Medulla oblongata (tissue), 1 donor: ENCODE measurements around the gene GPR137.
"Not testable (repeated sequence)": the region's sequence is repeated elsewhere in the genome, so short reads cannot be mapped to it uniquely, and the experiment has no call there.

Experiments
- DNase-seq: peaks from one replicate; pipeline ENCODE4 v3.0.0-alpha.2; 2015; ENCODE audit errors: extremely low spot score

The GPR137 gene

GRCh38 chr11:64318766-64319761 is 33.4 kb downstream of the GPR137 start:
- DNase-seq, result no peak

DNA sequence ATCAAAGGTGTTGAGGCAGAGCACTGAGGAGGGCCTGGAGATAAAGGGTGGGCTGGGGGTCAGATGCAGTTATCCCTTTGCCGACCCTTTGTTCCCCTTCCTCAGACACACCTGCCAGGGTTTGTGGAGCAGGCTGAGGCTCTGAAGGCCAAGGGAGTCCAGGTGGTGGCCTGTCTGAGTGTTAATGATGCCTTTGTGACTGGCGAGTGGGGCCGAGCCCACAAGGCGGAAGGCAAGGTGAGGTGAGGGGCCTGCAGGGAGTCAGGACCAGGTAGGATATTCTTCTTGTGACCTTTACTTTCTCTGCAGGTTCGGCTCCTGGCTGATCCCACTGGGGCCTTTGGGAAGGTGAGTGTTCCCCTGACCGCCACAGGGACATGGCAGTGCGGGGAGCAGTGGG is 34.9 kb downstream of the GPR137 start:
- no peak for DNase-seq

- no peak for DNase-seq
These were observed 35.4 kb downstream of the GPR137 start for GRCh38 chr11:64321026-64321425.

DNA sequence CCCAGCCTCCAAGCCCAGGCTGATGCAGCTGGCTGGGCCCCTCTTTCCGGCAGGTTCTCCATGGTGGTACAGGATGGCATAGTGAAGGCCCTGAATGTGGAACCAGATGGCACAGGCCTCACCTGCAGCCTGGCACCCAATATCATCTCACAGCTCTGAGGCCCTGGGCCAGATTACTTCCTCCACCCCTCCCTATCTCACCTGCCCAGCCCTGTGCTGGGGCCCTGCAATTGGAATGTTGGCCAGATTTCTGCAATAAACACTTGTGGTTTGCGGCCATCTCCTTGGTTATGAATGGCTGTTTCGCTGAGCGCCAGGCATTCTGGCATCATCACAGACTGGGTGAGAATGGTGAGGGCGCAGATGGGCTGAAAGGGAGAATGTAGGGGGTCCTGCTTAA is 35.9 kb downstream of the GPR137 start:
- no peak for DNase-seq

DNA sequence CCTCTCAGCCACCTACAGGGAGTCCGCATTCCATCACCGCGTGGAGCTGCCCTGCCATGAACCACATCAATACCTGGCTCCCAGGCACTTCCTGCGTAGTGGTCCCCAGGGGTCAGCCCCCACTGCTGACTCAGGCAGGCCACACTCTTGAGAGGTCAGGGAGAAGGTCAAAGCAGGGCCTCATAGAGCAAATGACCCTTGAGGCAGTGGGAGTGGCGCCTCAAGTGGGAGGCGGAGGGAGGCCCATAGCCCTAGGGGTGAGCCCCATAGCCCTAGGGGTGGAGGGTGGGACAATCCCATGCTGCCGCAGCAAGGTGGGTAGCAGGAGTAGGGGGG is 37.2 kb downstream of the GPR137 start:
- no peak for DNase-seq

DNA sequence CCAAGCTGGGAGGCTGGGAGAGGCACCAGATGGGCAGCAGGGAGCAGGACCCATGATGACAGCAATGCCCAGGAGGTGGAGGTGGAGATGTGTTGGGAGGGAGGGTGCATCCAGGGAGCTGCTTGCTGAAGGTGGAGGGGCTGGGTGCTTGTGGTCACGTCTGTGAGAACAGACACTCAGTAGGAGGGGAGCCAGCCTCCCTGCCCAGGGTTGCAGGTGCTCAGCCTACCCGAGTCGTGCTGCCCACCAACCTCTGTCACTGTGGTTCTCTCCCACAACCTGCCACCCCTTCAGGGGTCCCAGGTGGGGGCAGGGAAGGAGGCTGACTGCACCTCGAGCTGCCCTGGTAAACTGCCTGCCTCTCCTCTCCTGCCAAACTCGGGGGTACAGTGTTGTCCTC is 37.7 kb downstream of the GPR137 start:
- no peak for DNase-seq

DNA sequence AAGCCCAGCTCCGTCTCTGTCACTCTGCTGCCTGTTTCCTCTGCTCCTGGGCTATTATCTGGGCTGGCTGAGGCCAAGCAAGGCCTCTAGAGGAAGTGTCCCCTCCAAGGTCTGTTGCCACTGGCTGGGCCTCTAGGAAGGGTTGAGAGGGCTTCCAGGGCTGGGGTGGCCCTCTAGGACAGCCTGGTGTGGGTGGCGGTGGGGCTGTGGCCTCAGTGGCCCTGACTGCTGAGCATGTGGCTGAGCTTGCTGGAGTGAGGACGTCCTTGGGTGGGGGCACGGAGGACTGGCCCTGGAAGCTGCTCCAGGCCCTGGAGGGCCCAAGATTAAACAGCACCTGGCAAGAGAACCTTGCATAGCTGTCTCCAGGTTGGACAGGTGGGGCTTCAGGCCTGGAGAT is 38.3 kb downstream of the GPR137 start:
- DNase-seq, result not testable (repeated sequence)

GRCh38 chr11:64324692-64325469 is 39.2 kb downstream of the GPR137 start:
- no peak for DNase-seq

DNA sequence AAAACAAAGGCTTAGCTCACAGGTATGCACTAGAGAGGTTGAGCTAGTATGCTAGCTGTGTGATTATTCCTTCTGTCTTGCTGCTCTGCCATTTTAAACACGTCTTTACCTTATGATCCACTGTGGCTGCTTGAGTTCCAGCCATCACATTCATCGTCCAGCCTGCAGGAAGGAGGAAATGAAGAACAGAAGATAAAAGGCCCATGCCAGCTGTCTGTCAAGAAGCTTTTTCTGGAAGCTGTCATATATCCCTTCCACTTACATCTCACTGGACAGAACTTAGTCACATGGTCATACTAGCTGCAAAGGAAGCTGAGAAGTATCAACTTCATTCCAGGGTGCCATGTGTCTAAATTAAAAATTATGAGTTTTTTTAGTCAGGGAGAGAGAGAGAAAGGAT is 41.7 kb downstream of the GPR137 start:
- no peak for DNase-seq

DNA sequence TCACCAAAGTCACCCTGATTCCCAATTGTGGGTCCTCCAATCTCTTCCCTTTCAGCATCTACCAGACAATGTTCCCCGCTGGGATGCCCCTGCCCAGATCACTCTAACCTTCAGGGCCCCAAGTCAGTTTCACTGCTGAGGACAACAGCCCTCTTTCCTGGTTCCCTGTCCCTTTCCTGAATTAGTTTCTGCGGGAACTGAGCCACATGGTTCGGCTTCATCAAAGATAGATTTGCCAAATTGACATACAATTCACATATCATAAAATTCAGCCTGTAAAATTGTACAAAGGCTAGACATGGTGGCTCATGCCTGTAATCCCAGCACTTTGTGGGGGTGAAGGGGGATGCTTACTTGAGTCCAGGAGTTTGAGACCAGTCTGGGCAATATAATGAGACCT is 42.3 kb downstream of the GPR137 start:
- DNase-seq, result no peak

DNA sequence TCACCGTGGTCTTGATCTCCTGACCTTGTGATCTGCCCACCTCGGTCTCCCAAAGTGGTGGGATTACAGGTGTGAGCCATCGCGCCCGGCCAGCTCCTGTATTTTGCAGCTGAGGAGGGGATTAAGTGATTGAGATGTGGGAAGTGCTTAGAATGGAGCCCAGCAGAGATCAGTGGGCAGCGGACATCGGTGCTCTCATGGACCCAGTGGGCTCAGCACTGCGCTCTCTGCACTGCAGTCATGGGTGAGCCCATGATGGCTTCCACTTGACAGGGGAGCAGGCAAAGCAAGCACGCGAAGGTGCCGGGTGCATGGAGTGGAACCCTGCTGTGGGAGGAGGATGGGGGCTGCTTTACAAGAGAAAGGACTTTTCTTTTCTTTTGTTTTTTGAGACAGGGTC is 45.2 kb downstream of the GPR137 start:
- DNase-seq, result no peak

- peak; percentile 56 for DNase-seq
These were observed 46.1 kb downstream of the GPR137 start for GRCh38 chr11:64331569-64332371.

DNA sequence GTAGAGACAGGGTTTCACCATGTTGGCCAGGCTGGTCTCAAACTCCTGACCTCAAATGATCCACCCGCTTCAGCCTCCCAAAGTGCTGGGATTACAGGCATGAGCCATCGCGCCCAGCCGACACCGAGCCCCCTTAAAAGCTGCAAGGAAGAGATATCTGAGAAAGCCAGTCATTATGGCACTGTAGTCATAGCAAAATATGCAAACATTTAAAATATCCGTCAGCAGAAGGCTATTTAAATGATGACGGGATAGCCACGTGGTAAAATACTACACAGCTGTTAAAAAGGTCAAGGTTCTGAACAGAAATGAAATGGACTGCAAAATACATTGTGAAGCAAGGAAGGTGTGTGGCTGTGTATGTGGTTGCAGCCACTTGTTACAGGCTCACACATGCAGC is 47.9 kb downstream of the GPR137 start:
- no peak for DNase-seq

- DNase-seq, result no peak
These were observed 49.4 kb downstream of the GPR137 start for GRCh38 chr11:64334764-64335735.

DNA sequence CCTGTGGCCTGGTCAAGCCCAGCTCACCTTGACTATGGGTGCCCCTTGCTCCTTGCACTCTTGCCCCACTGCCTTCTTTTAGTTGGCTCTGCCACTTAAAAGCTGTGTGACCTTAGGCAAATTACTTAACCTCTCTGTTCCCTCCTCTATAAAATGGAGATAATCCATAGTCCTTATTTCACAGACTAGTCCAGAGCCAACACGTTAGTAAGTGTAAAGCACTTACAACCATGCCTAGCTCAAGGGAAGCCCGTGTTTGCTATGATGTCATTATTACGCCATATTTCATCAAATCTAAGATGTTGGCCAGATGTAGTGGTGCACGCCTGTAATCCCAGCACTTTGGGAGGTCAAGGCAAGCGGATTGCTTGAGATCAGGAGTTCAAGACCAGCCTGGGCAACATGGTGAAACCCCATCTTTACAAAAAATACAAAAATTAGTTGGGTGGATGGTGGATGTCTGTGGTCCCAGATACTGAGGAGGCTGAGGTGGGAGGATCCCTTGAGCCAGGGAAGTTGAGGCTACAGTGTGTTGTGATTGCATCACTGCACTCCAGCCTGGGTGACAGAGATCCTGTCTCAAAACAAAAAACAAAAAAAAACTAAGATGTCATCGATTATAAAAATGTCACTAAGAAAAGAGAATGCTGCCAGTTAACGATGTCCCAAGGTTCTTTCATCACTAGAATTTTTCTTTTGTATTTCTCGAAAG is 52.0 kb downstream of the GPR137 start:
- DNase-seq, result no peak

DNA sequence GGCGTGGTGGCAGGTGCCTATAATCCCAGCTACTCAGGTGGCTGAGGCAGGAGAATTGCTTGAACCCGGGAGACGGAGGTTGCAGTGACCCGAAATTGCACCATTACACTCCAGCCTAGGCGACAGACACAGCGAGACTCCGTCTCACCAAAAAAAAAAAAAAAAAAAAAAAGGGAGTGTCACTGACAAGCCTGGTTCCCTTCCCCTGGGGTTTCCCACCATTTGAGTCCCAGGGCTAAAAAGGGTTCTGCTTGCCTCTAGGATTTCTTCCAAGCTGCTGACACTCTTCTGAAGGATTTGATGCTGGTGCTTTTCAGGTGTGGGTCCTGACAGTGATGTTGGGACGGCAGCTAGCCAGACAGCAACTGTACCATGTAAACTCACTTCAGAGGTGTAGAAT is 53.1 kb downstream of the GPR137 start:
- DNase-seq, result no peak
